ENCODE measurements around the gene EPAS1.

The EPAS1 gene

GRCh38 chr2:46416280-46416679 is 119.1 kb downstream of the EPAS1 start:
- H3K27me3 ChIP-seq (replicated peaks; ENCODE audit: insufficient read depth, low read length), result no peaks in the 10 kb centered on the region
- H3K4me1 ChIP-seq (ENCODE audit: low read length), result peaks cover 6% of the 10 kb centered on the region; the same call in 1 of the 2 replicates
- no peaks in the 10 kb centered on the region for H3K9me3 ChIP-seq (replicated peaks; ENCODE audit: insufficient read depth, low read length)
- no peak overlapping the region for H3K4me3 ChIP-seq (ENCODE audit: low read length)
- H3K27ac ChIP-seq (ENCODE audit: low read length), result no peak overlapping the region
- no peaks in the 10 kb centered on the region for H3K79me2 ChIP-seq (ENCODE audit: low read length)
- TF ChIP-seq EZH2phosphoT487 (IDR thresholded peaks at IDR 0.05; ENCODE audit: low read length), result no peak
- TF ChIP-seq CTCF (IDR thresholded peaks at IDR 0.05; ENCODE audit: low read length), result no peak
- no peak for TF ChIP-seq EZH2 (optimal IDR thresholded peaks at IDR 0.05; ENCODE audit: low read depth, low read length)
- no peaks in the 10 kb centered on the region for H3K36me3 ChIP-seq (replicated peaks; ENCODE audit: insufficient read depth, low read length)
- H3K9me2 ChIP-seq (replicated peaks; ENCODE audit: insufficient read depth, low read length), result no peaks in the 10 kb centered on the region
- no peak overlapping the region for H2AFZ ChIP-seq (ENCODE audit: low read length)
- no peaks in the 10 kb centered on the region for H4K20me1 ChIP-seq (ENCODE audit: insufficient read depth, low read length)
- H3K4me2 ChIP-seq (ENCODE audit: low read depth, low read length), result no peak overlapping the region
- H3K9ac ChIP-seq (ENCODE audit: low read length), result no peak overlapping the region
- DNase-seq, result no peak
- no peaks in the 10 kb centered on the region for H3F3A ChIP-seq (ENCODE audit: insufficient read depth, low read length)

GRCh38 chr2:46416739-46417403 is 119.7 kb downstream of the EPAS1 start:
- DNase-seq, result no peak
- H3K27ac ChIP-seq (ENCODE audit: low read length), result no peak overlapping the region
- H3K9ac ChIP-seq (ENCODE audit: low read length), result no peak overlapping the region
- no peak overlapping the region for H3K4me3 ChIP-seq (ENCODE audit: low read length)
- H3K27me3 ChIP-seq (replicated peaks; ENCODE audit: insufficient read depth, low read length), result no peaks in the 10 kb centered on the region
- H3K79me2 ChIP-seq (ENCODE audit: low read length), result no peaks in the 10 kb centered on the region
- H3K4me1 ChIP-seq (ENCODE audit: low read length), result peaks cover 6% of the 10 kb centered on the region; the same call in 1 of the 2 replicates
- no peak overlapping the region for H2AFZ ChIP-seq (ENCODE audit: low read length)
- H3K9me2 ChIP-seq (replicated peaks; ENCODE audit: insufficient read depth, low read length), result no peaks in the 10 kb centered on the region
- no peaks in the 10 kb centered on the region for H3F3A ChIP-seq (ENCODE audit: insufficient read depth, low read length)
- H3K36me3 ChIP-seq (replicated peaks; ENCODE audit: insufficient read depth, low read length), result no peaks in the 10 kb centered on the region
- no peaks in the 10 kb centered on the region for H3K9me3 ChIP-seq (replicated peaks; ENCODE audit: insufficient read depth, low read length)
- TF ChIP-seq EZH2phosphoT487 (IDR thresholded peaks at IDR 0.05; ENCODE audit: low read length), result no peak
- TF ChIP-seq EZH2 (optimal IDR thresholded peaks at IDR 0.05; ENCODE audit: low read depth, low read length), result no peak
- TF ChIP-seq CTCF (IDR thresholded peaks at IDR 0.05; ENCODE audit: low read length), result no peak
- no peaks in the 10 kb centered on the region for H4K20me1 ChIP-seq (ENCODE audit: insufficient read depth, low read length)
- no peak overlapping the region for H3K4me2 ChIP-seq (ENCODE audit: low read depth, low read length)

GRCh38 chr2:46420945-46421344 is 123.7 kb downstream of the EPAS1 start:
- Histone ChIP-seq H3K27ac (ENCODE audit: low read length) (no peak overlapping the region), H3K27me3 (replicated peaks; ENCODE audit: insufficient read depth, low read length) (no peaks in the 10 kb centered on the region), H2AFZ (ENCODE audit: low read length) (no peak overlapping the region), H3F3A (ENCODE audit: insufficient read depth, low read length) (no peaks in the 10 kb centered on the region), H3K9ac (ENCODE audit: low read length) (no peak overlapping the region), H3K79me2 (ENCODE audit: low read length) (no peaks in the 10 kb centered on the region), H3K4me1 (ENCODE audit: low read length) (no peaks in the 10 kb centered on the region), H3K4me3 (ENCODE audit: low read length) (no peak overlapping the region), H4K20me1 (ENCODE audit: insufficient read depth, low read length) (no peaks in the 10 kb centered on the region), H3K9me3 (replicated peaks; ENCODE audit: insufficient read depth, low read length) (no peaks in the 10 kb centered on the region), H3K4me2 (ENCODE audit: low read depth, low read length) (no peak overlapping the region), H3K36me3 (replicated peaks; ENCODE audit: insufficient read depth, low read length) (no peaks in the 10 kb centered on the region), H3K9me2 (replicated peaks; ENCODE audit: insufficient read depth, low read length) (no peaks in the 10 kb centered on the region)
- TF ChIP-seq EZH2phosphoT487 (IDR thresholded peaks at IDR 0.05; ENCODE audit: low read length) (no peak), CTCF (IDR thresholded peaks at IDR 0.05; ENCODE audit: low read length) (no peak), EZH2 (optimal IDR thresholded peaks at IDR 0.05; ENCODE audit: low read depth, low read length) (no peak)
- no peak for DNase-seq

Measured in MM.1S (cell line).